ENCODE measurements around the gene TNS2.
A peak's percentile ranks its signal among the peaks of the same experiment; 100 is the strongest.

DNA sequence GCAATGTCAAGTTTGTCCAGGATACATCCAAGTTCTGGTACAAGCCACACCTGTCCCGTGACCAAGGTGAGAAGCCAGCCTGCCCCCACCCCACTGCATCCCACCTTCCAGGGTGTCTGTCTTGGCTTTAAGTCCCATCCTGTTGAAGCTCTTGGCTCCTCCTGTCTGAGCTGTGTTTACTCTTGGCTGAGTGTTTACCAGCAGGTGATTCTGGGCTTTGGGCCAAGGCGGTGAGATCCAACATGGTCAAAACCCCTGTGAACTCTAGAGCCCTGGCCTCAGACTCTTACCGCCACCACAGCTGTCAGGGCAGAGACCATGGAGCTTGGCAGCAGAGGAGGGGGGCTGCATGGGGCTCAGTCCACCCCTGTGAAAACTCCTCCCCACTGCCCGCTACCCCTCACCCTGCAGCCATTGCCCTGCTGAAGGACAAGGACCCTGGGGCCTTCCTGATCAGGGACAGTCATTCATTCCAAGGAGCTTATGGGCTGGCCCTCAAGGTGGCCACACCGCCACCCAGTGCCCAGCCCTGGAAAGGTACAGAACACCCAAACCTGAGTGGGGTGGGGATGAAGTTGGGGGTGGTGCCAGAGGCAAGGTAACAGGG lies 11.6 kb downstream of the TNS2 start:
- TF ChIP-seq, protein P1, sequence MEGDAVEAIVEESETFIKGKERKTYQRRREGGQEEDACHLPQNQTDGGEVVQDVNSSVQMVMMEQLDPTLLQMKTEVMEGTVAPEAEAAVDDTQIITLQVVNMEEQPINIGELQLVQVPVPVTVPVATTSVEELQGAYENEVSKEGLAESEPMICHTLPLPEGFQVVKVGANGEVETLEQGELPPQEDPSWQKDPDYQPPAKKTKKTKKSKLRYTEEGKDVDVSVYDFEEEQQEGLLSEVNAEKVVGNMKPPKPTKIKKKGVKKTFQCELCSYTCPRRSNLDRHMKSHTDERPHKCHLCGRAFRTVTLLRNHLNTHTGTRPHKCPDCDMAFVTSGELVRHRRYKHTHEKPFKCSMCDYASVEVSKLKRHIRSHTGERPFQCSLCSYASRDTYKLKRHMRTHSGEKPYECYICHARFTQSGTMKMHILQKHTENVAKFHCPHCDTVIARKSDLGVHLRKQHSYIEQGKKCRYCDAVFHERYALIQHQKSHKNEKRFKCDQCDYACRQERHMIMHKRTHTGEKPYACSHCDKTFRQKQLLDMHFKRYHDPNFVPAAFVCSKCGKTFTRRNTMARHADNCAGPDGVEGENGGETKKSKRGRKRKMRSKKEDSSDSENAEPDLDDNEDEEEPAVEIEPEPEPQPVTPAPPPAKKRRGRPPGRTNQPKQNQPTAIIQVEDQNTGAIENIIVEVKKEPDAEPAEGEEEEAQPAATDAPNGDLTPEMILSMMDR (IDR thresholded peaks at IDR 0.05 in 2 of 3, conservative IDR thresholded peaks at IDR 0.05 in 1 of 3; ENCODE audit: control insufficient read depth in 2 of 3, extremely low read depth in 1 of 3, insufficient read depth in 1 of 3, low read depth in 3 of 3, low read length in 3 of 3) = peak; percentile 8 to 31 (median 21); a peak in 3 of 6 replicates
- TF ChIP-seq SPI1 (IDR thresholded peaks at IDR 0.05; ENCODE audit: borderline replicate concordance, insufficient read depth, low read depth, low read length) (no peak), GABPA (IDR thresholded peaks at IDR 0.05; ENCODE audit: low read depth) (no peak), RB1 (IDR thresholded peaks at IDR 0.05; ENCODE audit: borderline replicate concordance) (no peak), CBX3 (IDR thresholded peaks at IDR 0.05; ENCODE audit: borderline replicate concordance, low read depth) (no peak)

Data from GM12878 (cell line).